CD8-positive, alpha-beta memory T cell (primary cell): ENCODE data around the gene NLRP5. TPM values are rescaled to one million over a fixed set of nuclear protein-coding genes. Genes with fewer than 3 reads are reported as not detected.
"Not testable (repeated sequence)": the region's sequence is repeated elsewhere in the genome, so short reads cannot be mapped to it uniquely, and the experiment has no call there.

Source experiments
- CTCF ChIA-PET: fragments of 350-600 bp; sonication (Branson Sonifier 250); formaldehyde crosslinking; loops from one replicate; lab custom pipeline; 2021; ENCODE audit warnings: antibody characterized with exemption; lab: Charles Lee
- POLR2A ChIA-PET: fragments of 350-600 bp; sonication (Branson Sonifier 250); formaldehyde crosslinking; loops from one replicate; lab custom pipeline; 2021; ENCODE audit warnings: antibody characterized with exemption; lab: Charles Lee
- DNase-seq, 5 donors: peaks; one replicate each; pipeline versions ENCODE4 v3.0.0 to v3.0.0-alpha.2; 2020 to 2022; ENCODE audit warnings: mixed read lengths in 1 of 5
- H3K27ac ChIP-seq: one replicate; pipeline ENCODE4 v1.7.0; 2013; ENCODE audit warnings: low read depth, mild to moderate bottlenecking, low read length, moderate library complexity
- H3K27me3 ChIP-seq: 2 replicates; pipeline ENCODE4 v1.7.0; 2013; ENCODE audit warnings: low read length, mild to moderate bottlenecking; ENCODE audit not compliant: insufficient read depth, poor library complexity, severe bottlenecking
- H3K36me3 ChIP-seq: 2 replicates; pipeline ENCODE4 v1.7.0; 2013; ENCODE audit warnings: mild to moderate bottlenecking, low read length, moderate library complexity; ENCODE audit not compliant: insufficient read depth
- H3K4me1 ChIP-seq: 2 replicates; pipeline ENCODE4 v1.7.0; 2013; ENCODE audit warnings: mild to moderate bottlenecking, low read length, moderate library complexity; ENCODE audit not compliant: insufficient read depth
- H3K4me3 ChIP-seq: 2 replicates; pipeline ENCODE4 v1.7.0; 2013; ENCODE audit warnings: mild to moderate bottlenecking, low read length
- H3K9me3 ChIP-seq: 2 replicates; pipeline ENCODE4 v1.7.0; 2013; ENCODE audit warnings: mild to moderate bottlenecking, low read length
- H3K27ac Mint-ChIP-seq, 8 donors: one replicate each; pipeline ENCODE4 v1.8.0; 2020 to 2021; ENCODE audit warnings: mixed read lengths in 8 of 8, mild to moderate bottlenecking in 6 of 8, inconsistent platforms in 3 of 8, moderate library complexity in 3 of 8
- H3K27me3 Mint-ChIP-seq, 2 donors: one replicate each; pipeline ENCODE4 v1.8.0; 2020 to 2021; ENCODE audit warnings: mixed read lengths in 2 of 2, mild to moderate bottlenecking in 1 of 2, moderate library complexity in 1 of 2
- H3K36me3 Mint-ChIP-seq, 3 donors: one replicate each; pipeline ENCODE4 v1.8.0; 2020 to 2021; ENCODE audit warnings: mixed read lengths in 3 of 3, inconsistent platforms in 1 of 3, mild to moderate bottlenecking in 1 of 3
- H3K4me1 Mint-ChIP-seq, 3 donors: one replicate each; pipeline ENCODE4 v1.8.0; 2020 to 2021; ENCODE audit warnings: mixed read lengths in 3 of 3, inconsistent platforms in 1 of 3, mild to moderate bottlenecking in 1 of 3
- H3K4me3 Mint-ChIP-seq, 7 donors: one replicate each; pipeline ENCODE4 v1.8.0; 2020 to 2021; ENCODE audit warnings: mixed read lengths in 7 of 7, mild to moderate bottlenecking in 6 of 7, moderate library complexity in 4 of 7, inconsistent platforms in 2 of 7
- H3K9me3 Mint-ChIP-seq, 5 donors: one replicate each; pipeline ENCODE4 v1.8.0; 2020 to 2022; ENCODE audit warnings: mixed read lengths in 5 of 5, mild to moderate bottlenecking in 3 of 5, moderate library complexity in 2 of 5, inconsistent platforms in 1 of 5
- polyA plus RNA-seq: library from polyadenylated mRNA; unstranded; fragments of 300-500 nt; fragmentation: Illumina TruSeq; gene quantifications from one replicate; pipeline ENCODE4 v1.2.3, GENCODE V29; 2021
- total RNA-seq, 2 experiments: library from RNA; stranded (reverse); gene quantifications; one replicate each; pipeline ENCODE4 v1.2.3, GENCODE V29; 2021

Gene NLRP5
- total and polyA plus RNA-seq, 3 experiments from 2014 or later: not detected

- no peaks in the 10 kb centered on the region for H3K27me3 ChIP-seq
- Mint-ChIP-seq H3K4me1 (peaks cover 0 to 12% (median 7%) of the 10 kb centered on the region in 3 donors), H3K9me3 (no peaks in the 10 kb centered on the region), H3K27me3 (no peaks in the 10 kb centered on the region), H3K27ac (no peak overlapping the region), H3K4me3 (no peak overlapping the region), H3K36me3 (peaks cover 0 to 45% (median 4%) of the 10 kb centered on the region in 3 donors)
- no peak overlapping the region for H3K27ac ChIP-seq
- H3K36me3 ChIP-seq: no peaks in the 10 kb centered on the region
- no peaks in the 10 kb centered on the region for H3K4me1 ChIP-seq
- POLR2A ChIA-PET: no interaction called here
- H3K4me3 ChIP-seq: no peak overlapping the region
- no peaks in the 10 kb centered on the region for H3K9me3 ChIP-seq
- no peak for DNase-seq
- CTCF ChIA-PET: interaction anchor here (1.7 kb wide), 1 partner anchor 31 kb away, joined by 5 read pairs; no protein-coding TSS in a partner anchor
Observed at GRCh38 chr19:56096665-56097064, 110.1 kb downstream of the NLRP5 start.

GRCh38 chr19:56097306-56097705 lies 110.7 kb downstream of the NLRP5 start:
- H3K4me3 ChIP-seq: no peak overlapping the region
- POLR2A ChIA-PET: no interaction called here
- no peaks in the 10 kb centered on the region for H3K4me1 ChIP-seq
- H3K27ac Mint-ChIP-seq: peak overlapping the region in 1 of 8 donors; percentile 6
- CTCF ChIA-PET: interaction anchor here (1.7 kb wide), 1 partner anchor 31 kb away, joined by 5 read pairs; no protein-coding TSS in a partner anchor
- DNase-seq: no peak
- H3K9me3 Mint-ChIP-seq: no peaks in the 10 kb centered on the region
- no peak overlapping the region for H3K4me3 Mint-ChIP-seq
- H3K36me3 Mint-ChIP-seq: peaks cover 0 to 52% (median 4%) of the 10 kb centered on the region in 3 donors
- no peaks in the 10 kb centered on the region for H3K9me3 ChIP-seq
- no peaks in the 10 kb centered on the region for H3K27me3 ChIP-seq
- peaks cover 0 to 12% (median 7%) of the 10 kb centered on the region in 3 donors for H3K4me1 Mint-ChIP-seq
- H3K36me3 ChIP-seq: no peaks in the 10 kb centered on the region
- H3K27me3 Mint-ChIP-seq: no peaks in the 10 kb centered on the region
- H3K27ac ChIP-seq: no peak overlapping the region

GRCh38 chr19:56097776-56098175 lies 111.2 kb downstream of the NLRP5 start:
- no peak overlapping the region for H3K27ac Mint-ChIP-seq
- peaks cover 0 to 55% (median 4%) of the 10 kb centered on the region in 3 donors for H3K36me3 Mint-ChIP-seq
- no peak overlapping the region for H3K27ac ChIP-seq

GRCh38 chr19:56098237-56098636 lies 111.7 kb downstream of the NLRP5 start:
- CTCF ChIA-PET, H3K4me3 Mint-ChIP-seq, H3K27ac ChIP-seq, H3K4me3 ChIP-seq, H3K27me3 ChIP-seq, H3K9me3 ChIP-seq, DNase-seq, POLR2A ChIA-PET, H3K4me1 ChIP-seq, H3K9me3 Mint-ChIP-seq, H3K4me1 Mint-ChIP-seq, H3K36me3 ChIP-seq, H3K27ac Mint-ChIP-seq, H3K27me3 Mint-ChIP-seq: not testable (repeated sequence)
- peaks cover 0 to 55% (median 4%) of the 10 kb centered on the region in 3 donors for H3K36me3 Mint-ChIP-seq

More at GRCh38 chr19:56097776-56098175, 111.2 kb downstream of the NLRP5 start:
- Histone ChIP-seq H3K4me1 (no peaks in the 10 kb centered on the region), H3K9me3 (no peaks in the 10 kb centered on the region), H3K36me3 (no peaks in the 10 kb centered on the region), H3K4me3 (no peak overlapping the region), H3K27me3 (no peaks in the 10 kb centered on the region)
- H3K4me3 Mint-ChIP-seq: no peak overlapping the region
- no peaks in the 10 kb centered on the region for H3K9me3 Mint-ChIP-seq
- no peak for DNase-seq
- peaks cover 0 to 11% (median 7%) of the 10 kb centered on the region in 3 donors for H3K4me1 Mint-ChIP-seq
- POLR2A ChIA-PET: no interaction called here
- H3K27me3 Mint-ChIP-seq: no peaks in the 10 kb centered on the region
- CTCF ChIA-PET: no interaction called here

GRCh38 chr19:56098731-56099568 lies 112.4 kb downstream of the NLRP5 start:
- CTCF ChIA-PET: no interaction called here
- POLR2A ChIA-PET: no interaction called here
- H3K36me3 Mint-ChIP-seq: peaks cover 0 to 54% (median 4%) of the 10 kb centered on the region in 3 donors
- no peak overlapping the region for H3K4me3 ChIP-seq
- no peaks in the 10 kb centered on the region for H3K36me3 ChIP-seq
- no peak overlapping the region for H3K4me3 Mint-ChIP-seq
- no peaks in the 10 kb centered on the region for H3K9me3 ChIP-seq
- peak overlapping the region in 1 of 8 donors; percentile 19 for H3K27ac Mint-ChIP-seq
- no peaks in the 10 kb centered on the region for H3K4me1 ChIP-seq
- no peaks in the 10 kb centered on the region for H3K27me3 ChIP-seq
- no peak for DNase-seq
- no peaks in the 10 kb centered on the region for H3K9me3 Mint-ChIP-seq
- no peaks in the 10 kb centered on the region for H3K27me3 Mint-ChIP-seq
- peaks cover 0 to 8% (median 3%) of the 10 kb centered on the region in 3 donors for H3K4me1 Mint-ChIP-seq
- H3K27ac ChIP-seq: no peak overlapping the region

GRCh38 chr19:56099638-56100539 lies 113.3 kb downstream of the NLRP5 start:
- H3K27me3 Mint-ChIP-seq: no peaks in the 10 kb centered on the region
- peaks cover 0 to 8% (median 5%) of the 10 kb centered on the region in 3 donors for H3K4me1 Mint-ChIP-seq
- Histone ChIP-seq H3K9me3 (no peaks in the 10 kb centered on the region), H3K4me3 (no peak overlapping the region), H3K4me1 (no peaks in the 10 kb centered on the region), H3K27ac (no peak overlapping the region), H3K27me3 (no peaks in the 10 kb centered on the region), H3K36me3 (no peaks in the 10 kb centered on the region)
- no peak for DNase-seq
- H3K9me3 Mint-ChIP-seq: no peaks in the 10 kb centered on the region
- H3K36me3 Mint-ChIP-seq: peaks cover 0 to 53% (median 4%) of the 10 kb centered on the region in 3 donors
- CTCF ChIA-PET: no interaction called here
- POLR2A ChIA-PET: no interaction called here
- no peak overlapping the region for H3K4me3 Mint-ChIP-seq
- no peak overlapping the region for H3K27ac Mint-ChIP-seq

- Histone ChIP-seq H3K36me3 (no peaks in the 10 kb centered on the region), H3K27ac (no peak overlapping the region), H3K9me3 (no peaks in the 10 kb centered on the region), H3K4me3 (no peak overlapping the region), H3K4me1 (peaks cover 5% of the 10 kb centered on the region), H3K27me3 (no peaks in the 10 kb centered on the region)
- Mint-ChIP-seq H3K4me3 (no peak overlapping the region), H3K27ac (no peak overlapping the region), H3K27me3 (peaks cover 0 to 2% of the 10 kb centered on the region in 2 donors), H3K4me1 (peaks cover 7 to 15% (median 13%) of the 10 kb centered on the region in 3 donors), H3K9me3 (no peaks in the 10 kb centered on the region), H3K36me3 (peaks cover 0 to 45% (median 4%) of the 10 kb centered on the region in 3 donors)
- ChIA-PET POLR2A (no interaction called here), CTCF (no interaction called here)
- no peak for DNase-seq
Observed at GRCh38 chr19:56101095-56101494, 114.5 kb downstream of the NLRP5 start.
